IMR-90 (cell line): ENCODE results near the gene HMGCS2. TPM values are rescaled to one million over a fixed set of nuclear protein-coding genes. Genes with fewer than 3 reads are reported as not detected.

Experiments
- ATAC-seq: fragments of 200-7000 bp; cut with Tn5 transposase; 2 replicates; pipeline ENCODE4 v1.9.1; 2020; ENCODE audit warnings: low read depth, mild to moderate bottlenecking, moderate library complexity
- BruUV-seq: library from RNA; stranded (reverse); fragments of 400-500 nt; replicated peaks from 2 replicates; lab custom pipeline; 2021; lab: Mats Ljungman, UMichigan
- CTCF ChIA-PET: fragments of 300-600 bp; formaldehyde crosslinking; extraction: SDS; loops from one replicate; lab custom pipeline; 2021; ENCODE audit warnings: antibody characterized with exemption; lab: Yijun Ruan, JAX
- POLR2A ChIA-PET: fragments of 300-600 bp; sonication (Branson Sonifier 250); formaldehyde crosslinking; loops from one replicate; lab custom pipeline; 2022; ENCODE audit warnings: antibody characterized with exemption; ENCODE audit not compliant: unreplicated experiment; lab: Charles Lee
- DNase-seq: peaks from one replicate; pipeline ENCODE4 v3.0.0; 2013
- H2AFZ ChIP-seq: replicated peaks from 2 replicates; pipeline ENCODE3; 2013; ENCODE audit warnings: low read length, mild to moderate bottlenecking; ENCODE audit not compliant: poor library complexity
- H2AK5ac ChIP-seq: 2 replicates; pipeline ENCODE4 v1.6.1; 2013; ENCODE audit warnings: low read depth, low read length, inconsistent platforms
- H2AK9ac ChIP-seq: replicated peaks from 2 replicates; pipeline ENCODE3; 2013; ENCODE audit warnings: mild to moderate bottlenecking, low read depth, low read length, moderate library complexity; ENCODE audit not compliant: poor library complexity
- H2BK120ac ChIP-seq: 2 replicates; pipeline ENCODE4 v1.6.1; 2013; ENCODE audit warnings: low read depth, low read length, inconsistent platforms
- H2BK15ac ChIP-seq: 3 replicates; pipeline ENCODE4 v1.6.1; 2013; ENCODE audit warnings: low read depth, low read length, inconsistent platforms
- H2BK20ac ChIP-seq: 2 replicates; pipeline ENCODE4 v1.6.1; 2013; ENCODE audit warnings: low read depth, mild to moderate bottlenecking, inconsistent platforms, low read length, moderate library complexity
- H2BK5ac ChIP-seq: 2 replicates; pipeline ENCODE4 v1.6.1; 2013; ENCODE audit warnings: mild to moderate bottlenecking, low read depth, low read length, inconsistent platforms; ENCODE audit not compliant: poor library complexity, severe bottlenecking
- H3K14ac ChIP-seq: replicated peaks from 2 replicates; pipeline ENCODE4 v1.6.1; 2013; ENCODE audit warnings: low read depth, low read length, inconsistent platforms
- H3K18ac ChIP-seq: 2 replicates; pipeline ENCODE4 v1.6.1; 2013; ENCODE audit warnings: low read depth, low read length, control low read depth
- H3K23ac ChIP-seq: 2 replicates; pipeline ENCODE4 v1.6.1; 2013; ENCODE audit warnings: low read depth, low read length, inconsistent platforms
- H3K27ac ChIP-seq: 2 replicates; pipeline ENCODE4 v1.5.1; 2013; ENCODE audit warnings: mild to moderate bottlenecking, control low read depth, low read length; ENCODE audit not compliant: insufficient read depth
- H3K27me3 ChIP-seq: 2 replicates; pipeline ENCODE4 v1.6.1; 2013; ENCODE audit warnings: low read length; ENCODE audit not compliant: control insufficient read depth, insufficient read depth
- H3K36me3 ChIP-seq: 2 replicates; pipeline ENCODE4 v1.6.1; 2013; ENCODE audit warnings: low read length, mixed read lengths; ENCODE audit not compliant: control insufficient read depth, insufficient read depth
- H3K4ac ChIP-seq: 2 replicates; pipeline ENCODE4 v1.6.1; 2013; ENCODE audit warnings: low read depth, low read length, inconsistent platforms
- H3K4me1 ChIP-seq: 2 replicates; pipeline ENCODE4 v1.6.1; 2013; ENCODE audit warnings: low read length, mixed read lengths; ENCODE audit not compliant: control insufficient read depth, insufficient read depth
- H3K4me2 ChIP-seq: 2 replicates; pipeline ENCODE4 v1.6.1; 2013; ENCODE audit warnings: low read depth, mild to moderate bottlenecking, control low read depth, low read length, moderate library complexity
- H3K4me3 ChIP-seq: 2 replicates; pipeline ENCODE4 v1.5.1; 2013; ENCODE audit warnings: low read depth, mild to moderate bottlenecking, control low read depth, low read length, moderate library complexity; ENCODE audit not compliant: insufficient read depth
- H3K56ac ChIP-seq: 2 replicates; pipeline ENCODE4 v1.6.1; 2013; ENCODE audit warnings: low read length, inconsistent platforms; ENCODE audit not compliant: insufficient read depth; ENCODE audit errors: extremely low read depth
- H3K79me1 ChIP-seq, 2 experiments: 2 replicates each; pipeline ENCODE4 v1.6.1; 2013; ENCODE audit warnings: low read length in 2 of 2, inconsistent platforms in 1 of 2, low read depth in 1 of 2
- H3K9ac ChIP-seq: 2 replicates; pipeline ENCODE4 v1.6.1; 2013; ENCODE audit warnings: low read depth, low read length, control low read depth
- H3K9me1 ChIP-seq: 2 replicates; pipeline ENCODE4 v1.6.1; 2013; ENCODE audit warnings: low read length, inconsistent platforms; ENCODE audit not compliant: insufficient read depth
- H3K9me3 ChIP-seq: 2 replicates; pipeline ENCODE4 v1.6.1; 2013; ENCODE audit warnings: low read length; ENCODE audit not compliant: control insufficient read depth, insufficient read depth
- H4K20me1 ChIP-seq: 2 replicates; pipeline ENCODE4 v1.6.1; 2013; ENCODE audit warnings: low read length, inconsistent platforms; ENCODE audit not compliant: insufficient read depth
- H4K5ac ChIP-seq: 2 replicates; pipeline ENCODE4 v1.6.1; 2013; ENCODE audit warnings: mild to moderate bottlenecking, low read depth, low read length, control low read depth
- H4K8ac ChIP-seq, 2 experiments: 2 replicates each; pipeline ENCODE4 v1.6.1; 2013; ENCODE audit warnings: low read depth in 2 of 2, low read length in 2 of 2, control low read depth in 1 of 2, inconsistent platforms in 1 of 2
- H4K91ac ChIP-seq: 2 replicates; pipeline ENCODE4 v1.6.1; 2013; ENCODE audit warnings: low read depth, low read length, inconsistent platforms; ENCODE audit not compliant: insufficient read depth
- BHLHE40 ChIP-seq: fragments of 150-350 bp; IDR thresholded peaks from 2 replicates; pipeline ENCODE4 v1.6.1; 2016; ENCODE audit warnings: mild to moderate bottlenecking, low read depth, low read length
- CTCF ChIP-seq: conservative IDR thresholded peaks from 2 replicates; pipeline ENCODE4 v1.5.1; 2012; ENCODE audit warnings: mild to moderate bottlenecking, low read depth, low read length, improper control_type of control experiment
- ELK1 ChIP-seq: fragments of 150-350 bp; IDR thresholded peaks from 2 replicates; pipeline ENCODE4 v1.6.1; 2016; ENCODE audit warnings: low read depth, mild to moderate bottlenecking, low read length, moderate library complexity, borderline replicate concordance
- MAZ ChIP-seq: IDR thresholded peaks from 2 replicates; pipeline ENCODE4 v1.6.1; 2012; ENCODE audit warnings: low read depth, mild to moderate bottlenecking, low read length, improper control_type of control experiment, moderate library complexity, borderline replicate concordance
- USF2 ChIP-seq: fragments of 150-350 bp; IDR thresholded peaks from 2 replicates; pipeline ENCODE4 v1.6.1; 2017; ENCODE audit warnings: mild to moderate bottlenecking, antibody characterized with exemption, low read length, low read depth
- WGBS, 2 experiments: methylation state at CpG; one replicate each; pipeline versions ENCODE4 v1.1.5 to v1.1.7; 2013; ENCODE audit warnings: missing lambda C conversion rate in 2 of 2; ENCODE audit not compliant: insufficient read length in 1 of 2; ENCODE audit errors: extremely low coverage in 2 of 2; 5-methylcytosine and 5-hydroxymethylcytosine counted together
- dilution Hi-C: fragments of 300-500 bp; cut with HindIII; formaldehyde crosslinking; loops from one replicate; pipeline ENCODE4 v1.14.3; 2018; ENCODE audit warnings: low sequenced_read_pairs; ENCODE audit not compliant: unreplicated experiment
- in situ Hi-C: fragments of 300-500 bp; cut with MboI; formaldehyde crosslinking; loops from 3 replicates; pipeline ENCODE4 v1.14.3; 2019; ENCODE audit warnings: low sequenced_read_pairs, inconsistent platforms, mixed read lengths
- intact Hi-C: fragments of 100-400 bp; cut with micrococcal nuclease; formaldehyde crosslinking; loops from 2 replicates; pipeline ENCODE4 v1.10.0; 2022
- polyA plus RNA-seq, 3 experiments: library from polyadenylated mRNA; depleted of rRNA; stranded (reverse); fragments of >200 nt; gene quantifications; 2 replicates each; pipeline ENCODE4 v1.2.3, GENCODE V29; 2012; ENCODE audit warnings: low replicate concordance in 1 of 3
- total RNA-seq: library from RNA; depleted of rRNA; stranded (reverse); fragments of >200 nt; gene quantifications from 2 replicates; pipeline ENCODE4 v1.2.3, GENCODE V29; 2012

HMGCS2 gene
- total and polyA plus RNA-seq, 2 of the 4 experiments (the other 2 are of a cell fraction) = not detected

GRCh38 chr1:119767486-119767885, 1.2 kb downstream of the HMGCS2 start:
- in situ Hi-C loops (no loop called here), intact Hi-C loops (no loop called here), dilution Hi-C loops (no loop called here)
- WGBS, 2 experiments = 27% methylated on average over 2 of the region's 2 CpGs; no CpG with 5 or more reads in 1 of the 2 experiments
- Histone ChIP-seq H2BK5ac (no peak overlapping the region), H2AK9ac (no peak overlapping the region), H4K20me1 (no peaks in the 10 kb centered on the region), H3K27me3 (peaks cover 21% of the 10 kb centered on the region), H2BK120ac (no peak overlapping the region), H2BK20ac (no peak overlapping the region), H3K4me1 (peaks cover 2% of the 10 kb centered on the region; the same call in 1 of the 2 replicates), H2AK5ac (no peak overlapping the region), H2AFZ (no peak overlapping the region), H3K9me1 (no peaks in the 10 kb centered on the region), H4K8ac (no peak overlapping the region), H3K9me3 (peaks cover 3% of the 10 kb centered on the region), H3K9ac (no peak overlapping the region), H3K14ac (no peak overlapping the region), H4K5ac (no peak overlapping the region), H3K79me1 (no peaks in the 10 kb centered on the region), H3K18ac (no peak overlapping the region), H3K56ac (no peak overlapping the region), H3K27ac (no peak overlapping the region), H3K23ac (no peak overlapping the region), H4K91ac (no peak overlapping the region), H2BK15ac (no peak overlapping the region), H3K4me3 (no peak overlapping the region), H3K36me3 (no peaks in the 10 kb centered on the region), H3K4ac (no peak overlapping the region), H3K4me2 (no peak overlapping the region)
- ChIA-PET POLR2A (no interaction called here), CTCF (no interaction called here)
- ATAC-seq = no peak
- no peak for DNase-seq
- TF ChIP-seq USF2 (no peak), BHLHE40 (no peak), ELK1 (no peak), CTCF (no peak), MAZ (no peak)
- no TSS peak for BruUV-seq
